Activated CD8-positive, alpha-beta memory T cell treated with anti-CD3 and anti-CD28 coated beads, Interleukin-2, amount 50 U/mL, for 4 hours (primary cell): Measurements from ENCODE around the gene CCSAP.
"Not testable (repeated sequence)": the region's sequence is repeated elsewhere in the genome, so short reads cannot be mapped to it uniquely, and the experiment has no call there.

Experiments used
- DNase-seq: peaks from one replicate; pipeline ENCODE4 v3.0.0-alpha.2; 2020

The CCSAP gene

GRCh38 chr1:229342656-229343569 is at the start of gene CCSAP:
TSS of gene CCSAP (minus strand) at chr1:229343047. CDS start at chr1:229342465, 582 bp downstream.
- peak; percentile 65 for DNase-seq

- no peak for DNase-seq
Observed at GRCh38 chr1:229390130-229390529, 47.3 kb upstream of the CCSAP start.

GRCh38 chr1:229388897-229389580 is 46.2 kb upstream of the CCSAP start:
- DNase-seq: no peak

GRCh38 chr1:229385853-229386456 is 43.1 kb upstream of the CCSAP start:
- DNase-seq: no peak

- DNase-seq: no peak
Observed at GRCh38 chr1:229384822-229385221, 42.0 kb upstream of the CCSAP start.

GRCh38 chr1:229383961-229384360 is 41.1 kb upstream of the CCSAP start:
- DNase-seq: no peak

- DNase-seq: no peak
Observed at GRCh38 chr1:229383188-229383587, 40.3 kb upstream of the CCSAP start.

GRCh38 chr1:229381234-229381633 is 38.4 kb upstream of the CCSAP start:
- no peak for DNase-seq

GRCh38 chr1:229380536-229381160 is 37.8 kb upstream of the CCSAP start:
- no peak for DNase-seq

GRCh38 chr1:229379846-229380245 is 37.0 kb upstream of the CCSAP start:
- DNase-seq: no peak

GRCh38 chr1:229378586-229379367 is 35.9 kb upstream of the CCSAP start:
- DNase-seq: no peak

GRCh38 chr1:229378035-229378434 is 35.2 kb upstream of the CCSAP start:
- not testable (repeated sequence) for DNase-seq

- DNase-seq: no peak
Observed at GRCh38 chr1:229377429-229377828, 34.6 kb upstream of the CCSAP start.

- no peak for DNase-seq
Observed at GRCh38 chr1:229376521-229376920, 33.7 kb upstream of the CCSAP start.

- DNase-seq: no peak
Observed at GRCh38 chr1:229374485-229374884, 31.6 kb upstream of the CCSAP start.

GRCh38 chr1:229373395-229373794 is 30.5 kb upstream of the CCSAP start:
- no peak for DNase-seq

GRCh38 chr1:229372251-229372650 is 29.4 kb upstream of the CCSAP start:
- no peak for DNase-seq

- no peak for DNase-seq
Observed at GRCh38 chr1:229371624-229372023, 28.8 kb upstream of the CCSAP start.

GRCh38 chr1:229370601-229371021 is 27.8 kb upstream of the CCSAP start:
- no peak for DNase-seq

GRCh38 chr1:229368347-229368746 is 25.5 kb upstream of the CCSAP start:
- DNase-seq: no peak

GRCh38 chr1:229365569-229365968 is 22.7 kb upstream of the CCSAP start:
- no peak for DNase-seq
